TTC549 (cell line): ENCODE data around the gene CDH13.

ENCODE experiments used
- FAIRE-seq: peaks from 2 replicates; lab custom pipeline; 2012; peaks lifted over from hg19 to GRCh38; lab: Jason Lieb, UNC

The CDH13 gene

DNA sequence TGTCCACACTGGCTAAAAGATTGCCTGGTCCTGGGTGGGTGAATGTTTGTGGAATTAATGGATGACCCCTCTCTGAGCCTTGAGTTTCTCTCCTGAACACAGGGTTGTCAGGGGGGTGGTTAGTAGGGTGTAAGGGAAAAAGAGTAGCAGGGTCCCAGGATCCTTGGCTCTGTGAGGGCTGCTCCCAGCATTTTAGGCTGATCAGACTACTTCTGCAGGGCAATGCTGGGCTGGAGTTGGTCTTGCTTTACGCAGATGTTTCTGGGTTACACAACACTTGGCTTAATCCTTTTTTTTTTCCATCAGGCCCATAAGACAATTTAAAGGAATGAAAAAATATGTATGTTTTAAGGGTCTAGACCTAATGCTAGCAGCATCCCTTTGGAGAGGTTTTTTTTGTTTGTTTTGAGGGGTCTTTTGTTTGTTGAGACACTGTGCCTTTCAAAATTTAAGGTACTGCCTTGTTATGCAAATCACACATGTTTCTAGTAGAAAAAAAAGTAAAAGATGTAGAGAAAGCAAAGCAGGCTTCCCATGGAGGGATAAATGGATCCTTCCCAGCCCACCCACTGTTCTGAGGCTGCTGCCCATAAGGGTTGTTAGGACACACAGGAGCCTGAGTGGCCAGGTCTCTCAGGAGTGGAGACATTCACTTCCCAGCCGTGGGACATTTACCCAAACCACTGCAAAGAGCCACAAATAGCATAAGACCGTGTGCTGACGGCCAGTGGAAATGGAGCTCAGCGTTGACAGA, 955.4 kb downstream of the CDH13 start:
- no peak for FAIRE-seq

DNA sequence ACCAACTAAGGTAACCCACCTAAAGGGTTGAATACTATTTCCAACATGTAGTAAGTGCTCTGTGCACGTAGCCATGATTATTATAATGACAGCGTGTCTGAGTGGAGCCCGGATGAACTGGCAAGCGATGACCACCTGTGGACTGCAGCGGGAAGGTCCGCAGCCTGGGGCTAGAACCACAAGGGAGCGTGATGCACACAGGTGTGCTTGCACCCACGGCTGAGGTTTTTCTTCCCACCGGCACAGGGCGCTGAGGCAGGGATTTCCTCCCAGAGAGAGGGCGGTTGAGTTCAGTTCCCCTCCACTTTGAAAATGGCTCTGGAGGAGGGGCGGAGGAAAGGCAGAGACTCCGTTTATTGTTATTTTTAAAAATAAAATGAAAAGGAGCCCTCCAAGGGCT, 959.3 kb downstream of the CDH13 start:
- FAIRE-seq: no peak

DNA sequence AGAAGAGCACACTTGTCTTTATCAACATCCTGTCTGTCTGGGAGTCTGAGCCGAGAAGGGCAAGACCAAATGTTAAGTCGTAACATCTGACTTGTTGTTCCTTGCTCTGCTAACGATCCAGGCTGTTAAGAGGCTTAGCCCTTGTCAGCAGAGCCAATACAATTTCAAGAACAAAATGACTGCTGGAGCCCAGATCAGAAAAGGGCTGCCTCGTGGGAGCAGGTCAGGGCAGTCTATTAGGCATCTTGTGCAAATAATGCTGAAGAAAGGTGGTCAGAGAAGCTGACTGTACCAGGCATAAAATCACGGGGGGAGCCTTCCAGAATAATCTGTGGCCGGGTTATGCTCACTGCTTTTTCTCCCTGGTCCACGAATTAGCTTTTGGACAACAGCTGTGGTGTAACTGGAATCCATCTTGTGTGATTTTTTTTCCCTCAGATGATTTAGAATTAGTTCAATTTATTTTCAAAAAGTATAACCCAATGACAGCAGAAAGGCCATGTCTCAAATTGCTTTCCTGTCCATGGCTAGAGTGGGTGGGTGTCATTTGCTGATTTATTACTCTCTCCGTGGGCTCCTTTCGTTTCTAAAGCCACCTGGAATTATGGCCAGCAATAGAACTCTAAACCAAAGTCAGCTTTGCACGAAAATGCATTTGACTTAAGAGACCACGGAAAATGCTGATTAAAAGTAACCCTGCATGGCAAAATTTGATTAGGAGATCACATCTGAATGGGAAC, 959.9 kb downstream of the CDH13 start:
- no peak for FAIRE-seq

DNA sequence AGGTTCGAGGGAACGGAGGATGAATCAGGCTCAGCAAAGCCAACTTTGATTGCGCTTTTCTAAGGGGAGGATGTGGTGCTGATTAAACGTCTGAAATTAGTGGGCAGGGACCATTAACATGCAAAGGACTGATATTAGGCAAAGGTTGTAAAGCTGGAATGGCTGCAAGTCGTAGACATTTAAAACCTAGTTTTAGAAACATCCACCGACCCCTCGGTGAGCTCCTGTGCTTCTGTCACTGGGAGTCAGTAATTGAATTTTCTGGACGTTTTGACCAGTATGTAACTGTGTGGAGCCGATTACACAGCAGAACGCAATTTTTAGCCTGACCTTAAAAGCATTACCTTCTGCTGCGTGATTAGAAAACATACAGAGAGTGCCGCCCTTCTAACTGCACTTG, 960.4 kb downstream of the CDH13 start:
- FAIRE-seq: no peak

DNA sequence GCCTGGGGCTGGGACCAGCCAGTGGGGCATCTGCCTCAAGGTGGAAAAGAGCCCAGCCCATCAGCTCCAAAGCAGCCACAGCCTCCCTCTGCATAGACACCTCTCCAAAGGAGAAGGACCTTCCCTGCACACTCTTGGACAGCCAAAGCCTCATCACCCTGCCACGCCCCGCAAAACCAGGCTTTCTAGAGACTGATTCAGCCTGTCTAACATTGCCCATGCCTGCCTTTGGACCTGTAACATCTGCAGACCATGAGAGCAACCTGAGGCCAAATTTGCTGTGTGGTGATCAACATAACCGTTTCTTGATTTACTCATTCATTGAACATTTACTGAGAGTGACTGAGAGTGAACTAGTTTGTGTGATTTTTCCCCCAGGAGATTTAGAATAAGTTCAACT, 961.3 kb downstream of the CDH13 start:
- FAIRE-seq: no peak

DNA sequence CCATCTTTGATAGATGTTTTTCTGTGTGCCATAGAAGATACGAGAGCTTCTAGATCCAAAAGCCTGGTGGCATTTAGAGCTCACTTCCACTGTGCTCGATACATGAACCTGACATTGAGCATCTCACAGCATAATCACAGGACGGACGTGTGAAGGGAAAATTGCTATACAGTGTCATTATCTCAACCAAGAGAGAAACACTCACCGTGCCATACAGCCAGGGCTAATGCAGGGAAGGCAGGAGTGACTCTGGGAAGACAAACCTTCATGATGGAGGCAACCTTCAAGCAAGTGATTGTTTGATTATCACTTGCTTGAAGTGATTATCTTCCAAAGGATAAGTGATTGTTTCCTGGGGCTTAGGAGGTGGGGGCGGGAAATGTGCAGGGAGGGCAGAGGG, 962.8 kb downstream of the CDH13 start:
- no peak for FAIRE-seq

DNA sequence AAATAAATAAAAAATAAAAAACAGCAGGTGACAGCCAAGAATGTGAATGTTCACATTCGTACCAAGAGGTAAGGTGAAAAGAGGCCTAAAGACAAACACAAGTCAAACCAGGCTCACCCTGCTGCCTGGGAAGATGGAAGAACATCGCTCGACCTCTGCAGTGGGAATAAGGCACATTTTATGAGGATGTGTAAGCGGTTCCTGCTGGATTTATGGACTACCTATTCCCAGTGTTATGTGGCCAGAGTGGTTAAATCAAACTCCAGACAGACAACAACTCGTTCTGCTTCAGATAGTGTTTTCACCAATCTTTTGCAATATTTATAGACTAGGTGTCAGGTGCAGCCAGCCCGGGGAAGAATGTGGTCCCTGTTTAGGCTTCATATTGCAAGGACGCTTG, 966.0 kb downstream of the CDH13 start:
- FAIRE-seq: no peak

DNA sequence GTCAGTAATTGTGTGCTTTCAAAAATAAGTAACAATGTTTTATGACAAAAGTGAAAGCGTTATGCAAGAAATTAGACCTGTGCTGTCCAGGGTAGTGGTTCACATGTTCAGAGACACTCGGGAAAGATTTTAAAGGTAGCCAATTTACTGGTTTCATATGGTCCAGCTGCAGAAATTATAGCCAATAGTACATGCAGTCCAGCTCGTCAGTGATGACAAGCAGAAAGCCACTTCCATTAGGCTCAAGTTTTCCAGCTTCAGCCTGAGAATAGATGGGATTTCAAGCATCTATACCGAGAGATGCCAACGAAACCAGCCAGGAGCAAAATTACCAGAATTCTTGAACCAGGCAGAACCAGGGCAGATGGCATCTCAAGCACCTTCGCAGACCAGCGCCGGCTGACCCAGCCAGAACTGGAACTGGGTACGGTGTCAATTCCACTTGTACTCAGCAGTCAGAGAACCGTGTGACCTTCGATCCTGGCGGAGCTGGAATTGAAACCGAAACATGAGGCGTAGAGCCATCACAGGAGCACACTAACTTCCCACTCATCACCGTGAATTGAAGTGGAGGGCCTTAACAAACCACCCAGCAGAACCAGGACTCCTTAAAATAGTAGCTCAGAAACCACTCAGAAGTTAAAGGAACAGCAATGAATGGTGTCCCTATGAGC, 973.2 kb downstream of the CDH13 start:
- FAIRE-seq: no peak

DNA sequence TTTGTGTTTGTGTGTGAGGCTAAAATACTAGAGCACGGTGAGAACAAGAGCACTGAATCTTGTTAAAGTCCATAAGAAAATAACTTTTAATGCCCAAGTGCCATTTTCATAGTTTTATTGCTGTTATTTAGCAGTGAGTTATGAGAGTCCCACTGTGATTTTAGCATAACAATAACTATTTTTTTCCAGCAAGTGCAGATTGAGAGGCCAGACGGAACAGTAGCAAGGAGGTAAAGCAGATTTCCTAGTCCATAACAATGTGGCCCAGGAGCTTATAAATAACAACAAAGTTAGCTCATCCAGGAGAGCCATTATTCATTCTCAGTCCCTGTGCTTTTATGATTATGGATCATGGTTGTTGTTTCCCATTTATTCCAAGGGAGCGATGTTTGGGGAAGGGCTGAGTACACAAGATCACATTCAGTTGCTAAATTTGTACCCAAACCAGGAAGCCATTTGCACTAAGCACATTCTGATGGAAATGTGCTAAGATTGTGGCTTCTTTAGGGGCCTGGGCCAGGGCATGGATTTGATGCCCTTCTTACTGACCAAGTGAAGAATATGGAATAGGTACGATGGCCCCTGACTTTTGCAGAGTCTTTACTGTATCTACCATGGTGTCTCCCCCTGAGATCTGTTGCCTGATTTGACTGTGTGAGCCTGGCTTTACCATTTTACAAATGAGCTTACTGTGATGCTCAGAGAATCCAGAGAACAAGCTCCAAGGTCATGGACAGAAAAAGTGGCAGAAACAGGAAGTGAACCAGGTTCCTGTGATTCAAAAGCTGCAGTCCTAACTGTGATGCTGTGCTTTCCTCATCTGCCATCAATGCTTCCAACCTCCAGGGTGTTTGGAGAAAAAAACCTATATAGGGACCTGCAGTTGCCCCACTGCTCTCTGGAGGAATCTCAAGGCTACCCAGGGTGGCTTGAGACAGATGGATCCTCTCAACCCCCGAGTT, 976.3 kb downstream of the CDH13 start:
- no peak for FAIRE-seq

DNA sequence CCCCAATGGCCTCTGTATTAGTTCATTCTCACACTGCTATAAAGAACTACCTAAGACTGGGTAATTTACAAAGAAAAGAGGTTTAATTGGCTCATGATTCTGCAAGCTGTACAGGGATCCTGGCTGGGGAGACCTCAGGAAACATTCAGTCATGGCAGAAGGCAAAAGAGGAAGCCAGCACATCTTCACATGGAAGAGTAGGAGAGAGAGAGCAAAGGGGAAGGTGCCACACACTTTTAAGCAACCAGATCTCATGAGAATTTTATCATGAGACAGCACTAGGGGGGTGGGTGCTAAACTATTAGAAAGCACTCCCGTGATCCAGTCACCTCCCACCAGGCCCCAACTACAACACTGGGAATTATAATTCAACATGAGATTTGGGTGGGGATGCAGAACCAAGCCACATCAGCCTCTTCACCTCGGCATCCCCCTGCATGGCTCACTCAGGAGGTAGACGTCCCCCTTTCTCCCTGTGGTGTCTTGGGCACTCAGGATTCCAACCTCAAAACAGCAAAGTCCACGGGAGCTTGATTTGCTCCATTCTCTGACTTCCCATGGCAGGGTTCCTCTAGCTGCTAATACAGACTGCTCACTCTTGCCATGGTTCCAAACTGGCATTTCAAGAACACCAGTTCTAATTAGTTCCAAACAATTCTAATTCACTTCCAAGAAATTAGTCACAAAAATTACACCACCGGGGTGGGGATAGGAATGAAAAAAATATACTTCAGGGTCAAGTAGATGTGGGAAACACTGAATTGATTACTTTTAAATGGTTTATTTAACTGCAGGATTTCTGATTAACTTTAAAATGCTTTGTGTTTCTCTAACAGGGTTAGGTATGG, 977.2 kb downstream of the CDH13 start:
- no peak for FAIRE-seq

DNA sequence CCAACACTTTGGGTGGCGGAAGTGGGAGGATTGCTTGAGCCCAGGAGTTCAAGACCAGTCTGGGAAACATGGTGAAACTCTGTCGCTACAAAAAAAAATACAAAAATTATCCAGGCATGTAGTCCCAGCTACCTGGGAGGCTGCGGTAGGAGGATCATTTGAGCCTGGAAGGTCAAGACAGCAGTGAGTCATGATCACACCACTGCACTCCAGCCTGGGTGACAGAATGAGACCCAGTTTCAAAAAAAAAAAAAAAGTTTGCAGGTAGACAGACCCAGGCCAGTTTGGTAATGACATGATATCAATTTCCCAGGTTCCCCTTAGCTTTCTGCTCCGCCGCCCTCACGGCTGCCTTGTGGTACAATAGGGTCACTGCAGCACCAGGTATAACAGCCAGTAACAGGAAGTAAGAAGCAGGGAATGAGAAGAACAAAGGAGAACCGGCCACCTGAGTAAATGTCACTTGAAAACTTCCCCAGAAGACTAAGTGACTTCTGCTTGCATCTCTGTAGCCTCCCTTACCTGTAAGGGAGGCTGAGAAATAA, 979.8 kb downstream of the CDH13 start:
- no peak for FAIRE-seq

DNA sequence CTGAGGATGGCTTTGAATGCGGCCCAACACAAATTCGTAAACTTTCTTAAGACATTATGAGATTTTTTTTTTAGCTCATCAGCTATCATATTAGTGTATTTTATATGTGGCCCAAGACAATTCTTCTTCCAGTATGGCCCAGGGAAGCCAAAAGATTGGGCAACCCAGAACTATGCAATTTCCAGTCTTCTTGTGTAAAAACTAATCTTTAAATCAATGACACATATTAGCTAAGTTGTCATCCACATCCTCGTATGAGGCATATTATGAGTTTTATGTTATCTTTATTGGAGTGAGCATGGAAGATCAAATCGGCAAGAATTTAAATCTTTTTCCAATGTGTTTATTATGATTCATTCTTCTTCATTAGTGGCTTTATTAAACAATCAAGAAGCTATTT, 982.4 kb downstream of the CDH13 start:
- FAIRE-seq: no peak

DNA sequence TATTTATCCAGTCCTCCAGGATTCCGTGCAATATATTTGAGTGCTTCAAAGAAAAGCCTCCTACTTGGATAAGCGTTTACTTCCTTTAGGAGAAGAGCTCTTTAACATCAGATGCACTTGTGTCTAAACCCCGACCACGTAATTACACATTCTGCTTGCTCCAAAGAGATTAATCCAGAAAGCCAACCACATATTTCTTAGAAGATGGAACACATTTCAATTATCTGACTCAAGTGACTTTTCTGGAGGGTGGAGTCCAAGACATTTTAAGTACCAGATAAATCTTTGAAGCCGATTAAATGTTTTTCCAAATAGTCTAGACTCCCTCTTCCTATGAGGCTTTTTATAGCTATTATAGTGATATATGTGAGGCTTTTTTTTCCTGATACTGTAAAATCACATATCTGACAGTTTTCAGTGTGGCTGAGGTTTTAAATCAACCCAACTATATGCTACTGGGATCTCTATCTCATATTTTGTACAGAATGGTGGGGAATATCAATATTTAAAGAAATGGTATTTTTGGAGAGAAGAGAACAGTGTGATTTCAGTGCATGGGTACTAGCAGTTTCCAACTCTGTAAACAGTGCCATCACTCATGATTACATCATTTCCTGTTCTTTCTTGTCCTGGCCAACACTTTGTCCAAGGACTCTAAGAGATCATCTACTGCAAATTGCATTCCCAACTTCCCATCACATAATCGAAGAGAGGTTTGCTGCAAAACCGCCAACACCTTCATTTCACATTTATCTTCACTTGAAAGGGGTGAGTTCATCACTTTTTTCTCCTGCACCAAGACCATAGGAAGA, 988.6 kb downstream of the CDH13 start:
- FAIRE-seq: no peak

DNA sequence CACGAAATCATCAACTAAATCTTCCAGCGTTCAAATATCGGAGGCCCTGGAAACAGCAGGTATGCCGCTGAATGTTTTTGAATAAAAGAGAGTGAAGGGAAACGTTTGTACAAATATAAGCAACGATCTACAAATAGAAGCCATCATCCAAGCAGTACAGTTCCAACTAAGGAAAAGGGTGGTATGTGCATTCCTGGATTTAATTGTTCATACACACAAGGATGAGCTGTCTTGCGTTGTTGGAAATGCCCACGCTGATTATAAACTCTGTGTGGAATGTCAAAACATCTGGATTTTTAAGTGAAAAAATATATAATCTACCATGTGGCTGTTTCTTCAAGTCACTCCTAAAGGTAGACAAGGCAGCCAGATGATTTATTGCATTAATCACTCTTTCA, 989.2 kb downstream of the CDH13 start:
- no peak for FAIRE-seq

DNA sequence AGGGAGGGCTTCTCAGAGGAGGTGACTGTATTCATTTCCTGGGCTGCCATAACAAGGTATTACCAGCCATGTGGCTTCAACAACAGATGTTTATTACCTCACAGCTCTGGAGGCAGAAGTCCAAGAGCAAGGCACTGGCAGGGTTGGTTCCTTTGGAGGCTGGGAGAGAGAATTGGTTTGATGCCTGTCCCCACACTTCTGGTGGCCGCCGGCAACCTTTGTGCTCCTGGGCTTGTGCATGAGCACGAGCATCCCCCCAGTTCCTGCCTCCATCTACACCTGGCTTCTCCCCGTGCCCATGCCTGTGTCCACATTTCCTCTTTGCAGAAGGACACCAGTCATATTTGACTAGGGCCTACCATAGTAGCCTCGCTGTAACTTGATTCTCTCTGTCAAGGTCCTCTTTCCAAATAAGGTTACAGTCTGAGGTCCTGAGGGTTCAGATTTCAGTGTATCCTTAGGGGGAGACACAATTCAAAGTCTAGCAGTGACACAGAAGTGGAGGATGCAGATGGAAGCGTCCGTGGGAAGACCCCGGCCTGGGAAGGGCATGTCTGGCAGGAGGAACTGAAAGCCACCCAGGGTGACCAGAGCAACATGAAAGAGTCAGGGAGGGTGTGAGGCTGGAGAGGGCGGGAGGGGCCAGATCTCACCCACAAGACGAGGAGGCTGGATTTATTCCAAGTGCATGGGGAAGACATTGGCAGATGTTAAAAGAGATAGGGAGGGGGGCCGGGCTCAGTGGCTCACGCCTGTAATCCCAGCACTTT, 992.8 kb downstream of the CDH13 start:
- no peak for FAIRE-seq

DNA sequence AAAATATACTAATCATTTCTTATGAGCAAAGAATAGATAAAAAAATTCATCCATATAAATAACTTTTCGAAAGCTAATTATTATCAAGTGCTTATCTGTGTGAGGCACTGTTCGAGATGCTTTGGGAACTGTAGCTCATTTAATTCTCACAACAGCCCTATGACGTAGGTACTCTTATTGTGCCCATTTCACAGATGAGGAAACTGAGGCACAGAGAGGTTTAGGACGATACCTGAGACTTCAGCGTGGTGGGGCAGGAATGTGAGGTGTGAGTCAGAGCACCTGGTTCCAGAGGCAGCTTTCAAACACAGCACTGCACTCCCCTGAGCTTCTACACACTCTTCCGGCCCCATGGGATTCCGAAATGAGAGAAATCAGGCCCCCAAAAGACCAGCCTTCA, 995.2 kb downstream of the CDH13 start:
- no peak for FAIRE-seq

DNA sequence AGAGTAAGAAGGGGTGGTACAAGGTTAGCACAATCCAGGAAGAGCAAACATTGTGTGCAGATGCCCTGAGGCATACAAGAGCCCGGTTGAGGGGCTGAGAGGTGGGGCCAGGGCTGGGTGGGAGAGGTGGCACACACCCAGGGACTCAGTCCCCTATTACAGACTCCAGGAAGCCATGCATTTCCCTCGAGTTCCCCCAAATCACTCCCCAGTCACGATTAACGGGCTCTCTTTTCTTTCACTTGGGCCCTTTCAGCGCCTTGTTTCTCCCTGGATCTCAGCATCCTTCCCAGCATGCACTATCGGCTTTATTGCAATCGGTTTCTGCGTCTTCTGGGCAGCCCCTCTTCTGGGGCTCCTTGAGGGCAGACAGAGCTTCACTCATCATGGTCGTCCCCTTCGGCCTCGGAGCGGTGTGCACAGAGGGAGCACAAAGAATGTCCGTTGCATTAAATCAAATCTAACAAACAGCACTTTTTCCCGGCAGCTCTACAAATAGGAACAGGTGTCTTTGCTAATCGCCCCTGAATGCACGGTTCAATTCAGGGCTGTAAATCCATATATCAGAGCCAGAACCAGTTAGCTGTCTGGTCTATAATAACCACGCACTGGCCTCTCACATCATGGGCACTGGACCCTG, 996.4 kb downstream of the CDH13 start:
- FAIRE-seq: no peak

DNA sequence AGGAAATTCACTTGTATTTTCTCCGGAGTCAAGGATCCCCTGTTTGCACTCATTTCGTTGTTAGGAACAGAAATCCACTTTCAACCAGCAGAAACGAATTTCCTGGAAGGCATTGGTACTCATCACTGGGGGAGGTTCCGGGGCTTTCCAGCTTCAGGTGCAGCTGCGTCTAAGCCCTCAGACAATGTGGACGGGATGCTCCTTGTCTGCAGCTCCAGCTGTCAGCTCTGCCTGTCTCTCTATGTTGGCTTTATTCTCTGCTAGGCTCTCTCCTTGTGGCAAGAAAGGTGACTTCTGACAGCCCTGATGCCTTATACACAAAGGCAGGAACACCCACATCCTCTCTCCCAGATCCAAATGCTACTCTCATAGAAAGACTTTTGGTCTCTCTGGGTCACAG, 997.1 kb downstream of the CDH13 start:
- no peak for FAIRE-seq
